ENCODE results near the gene PCYT2.

GRCh38 chr17:81954131-81955057 lies 43.2 kb upstream of the PCYT2 start:
- TF ChIP-seq CTCF (IDR thresholded peaks at IDR 0.05) = no peak
- TF ChIP-seq POLR2A (IDR thresholded peaks at IDR 0.05; ENCODE audit: low read depth) = no peak
- TF ChIP-seq POLR2AphosphoS5 (IDR thresholded peaks at IDR 0.05) = no peak

All from esophagus muscularis mucosa (tissue), 3 donors.